IPS DF 6.9 (cell line): ENCODE data around the gene DNMT3L.
"Not testable (repeated sequence)": the region's sequence is repeated elsewhere in the genome, so short reads cannot be mapped to it uniquely, and the experiment has no call there.

ENCODE experiments used
- DNase-seq: peaks from one replicate; pipeline ENCODE4 v3.0.0-alpha.2; 2013; ENCODE audit warnings: low read depth, low spot score
- H3K27ac ChIP-seq: one replicate; pipeline ENCODE4 v1.5.1; 2013; ENCODE audit warnings: low read length, control low read depth
- H3K27me3 ChIP-seq: 2 replicates; pipeline ENCODE4 v1.6.1; 2013; ENCODE audit warnings: mild to moderate bottlenecking, low read length; ENCODE audit not compliant: control insufficient read depth, insufficient read depth
- H3K36me3 ChIP-seq: 2 replicates; pipeline ENCODE4 v1.6.1; 2013; ENCODE audit warnings: low read length; ENCODE audit not compliant: control insufficient read depth, insufficient read depth
- H3K4me1 ChIP-seq: 2 replicates; pipeline ENCODE4 v1.6.1; 2013; ENCODE audit warnings: low read length; ENCODE audit not compliant: control insufficient read depth, insufficient read depth
- H3K4me3 ChIP-seq: 2 replicates; pipeline ENCODE4 v1.5.1; 2013; ENCODE audit warnings: mild to moderate bottlenecking, low read length
- H3K9me3 ChIP-seq: 2 replicates; pipeline ENCODE4 v1.6.1; 2013; ENCODE audit warnings: low read length, inconsistent platforms; ENCODE audit not compliant: control insufficient read depth, insufficient read depth
- WGBS: extraction: QIAGEN DNeasy Blood & Tissue Kit; methylation state at CpG from one replicate; pipeline ENCODE4 v1.1.7; 2013; ENCODE audit warnings: mixed read lengths, missing lambda C conversion rate; ENCODE audit not compliant: insufficient read length, insufficient coverage; 5-methylcytosine and 5-hydroxymethylcytosine counted together

Gene DNMT3L

DNA sequence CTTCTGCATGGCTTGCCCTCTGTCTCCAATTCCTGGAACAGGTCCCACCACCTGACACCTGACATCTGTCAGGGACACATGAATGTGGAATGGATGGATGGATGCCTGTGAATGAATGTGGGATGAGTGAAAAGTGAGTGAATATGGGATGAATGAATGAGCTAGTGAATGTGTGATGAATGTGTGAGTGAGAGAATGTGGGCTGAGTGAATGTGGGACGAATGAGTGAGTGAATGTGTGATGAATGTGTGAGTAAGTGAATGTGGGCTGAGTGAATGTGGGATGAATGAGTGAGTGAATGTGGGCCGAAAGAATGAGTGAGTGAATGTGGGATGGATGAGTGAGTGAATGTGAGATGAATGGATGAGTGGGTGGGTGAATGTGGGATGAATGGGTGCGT, 50.1 kb downstream of the DNMT3L start:
- H3K9me3 ChIP-seq, H3K4me1 ChIP-seq, H3K4me3 ChIP-seq, H3K27me3 ChIP-seq, H3K27ac ChIP-seq, DNase-seq, H3K36me3 ChIP-seq: not testable (repeated sequence)
- no CpG with 5 or more reads among the region's 3 CpGs for WGBS

DNA sequence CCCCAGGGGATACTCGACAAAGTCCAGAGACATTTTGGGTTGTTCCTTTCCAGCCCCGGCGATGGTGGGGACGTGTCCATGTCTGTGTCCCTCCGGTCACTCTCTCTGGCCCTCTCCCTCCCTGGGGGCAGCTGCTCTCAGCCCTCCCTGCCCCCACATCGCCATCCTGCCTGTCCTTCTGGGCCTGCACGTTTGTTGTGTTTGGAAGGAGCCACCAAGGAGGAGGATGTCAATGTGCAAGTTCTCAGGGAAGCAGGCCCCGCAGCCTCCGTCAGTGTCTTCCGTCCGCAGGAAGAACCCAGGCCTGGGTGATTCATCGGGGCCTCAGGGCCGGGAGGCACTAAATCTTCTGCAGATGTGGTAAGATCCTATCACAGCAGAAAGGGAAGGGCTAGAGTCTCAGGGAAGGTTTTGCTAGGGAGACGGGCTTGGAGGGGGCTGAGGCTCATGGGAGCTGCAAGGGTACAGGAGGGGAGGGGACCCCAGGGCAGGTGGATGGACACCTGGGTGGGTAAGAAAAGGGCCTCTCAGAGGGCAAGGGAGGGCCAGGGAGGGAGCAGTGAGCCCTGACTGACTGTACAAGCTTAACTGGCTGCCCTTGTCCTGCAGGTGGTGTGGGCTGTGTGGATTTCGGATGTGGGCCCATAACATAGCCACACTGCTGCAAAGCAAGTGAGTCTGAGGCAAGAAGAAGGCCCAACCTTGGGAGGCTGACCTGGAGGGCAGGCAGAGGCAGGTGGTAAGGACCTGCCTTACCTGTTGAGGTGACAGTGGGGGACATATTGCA, 53.6 kb downstream of the DNMT3L start:
- H3K27ac ChIP-seq, DNase-seq, H3K4me3 ChIP-seq, H3K9me3 ChIP-seq, H3K36me3 ChIP-seq, H3K27me3 ChIP-seq, H3K4me1 ChIP-seq: not testable (repeated sequence)
- WGBS = no CpG with 5 or more reads among the region's 15 CpGs

DNA sequence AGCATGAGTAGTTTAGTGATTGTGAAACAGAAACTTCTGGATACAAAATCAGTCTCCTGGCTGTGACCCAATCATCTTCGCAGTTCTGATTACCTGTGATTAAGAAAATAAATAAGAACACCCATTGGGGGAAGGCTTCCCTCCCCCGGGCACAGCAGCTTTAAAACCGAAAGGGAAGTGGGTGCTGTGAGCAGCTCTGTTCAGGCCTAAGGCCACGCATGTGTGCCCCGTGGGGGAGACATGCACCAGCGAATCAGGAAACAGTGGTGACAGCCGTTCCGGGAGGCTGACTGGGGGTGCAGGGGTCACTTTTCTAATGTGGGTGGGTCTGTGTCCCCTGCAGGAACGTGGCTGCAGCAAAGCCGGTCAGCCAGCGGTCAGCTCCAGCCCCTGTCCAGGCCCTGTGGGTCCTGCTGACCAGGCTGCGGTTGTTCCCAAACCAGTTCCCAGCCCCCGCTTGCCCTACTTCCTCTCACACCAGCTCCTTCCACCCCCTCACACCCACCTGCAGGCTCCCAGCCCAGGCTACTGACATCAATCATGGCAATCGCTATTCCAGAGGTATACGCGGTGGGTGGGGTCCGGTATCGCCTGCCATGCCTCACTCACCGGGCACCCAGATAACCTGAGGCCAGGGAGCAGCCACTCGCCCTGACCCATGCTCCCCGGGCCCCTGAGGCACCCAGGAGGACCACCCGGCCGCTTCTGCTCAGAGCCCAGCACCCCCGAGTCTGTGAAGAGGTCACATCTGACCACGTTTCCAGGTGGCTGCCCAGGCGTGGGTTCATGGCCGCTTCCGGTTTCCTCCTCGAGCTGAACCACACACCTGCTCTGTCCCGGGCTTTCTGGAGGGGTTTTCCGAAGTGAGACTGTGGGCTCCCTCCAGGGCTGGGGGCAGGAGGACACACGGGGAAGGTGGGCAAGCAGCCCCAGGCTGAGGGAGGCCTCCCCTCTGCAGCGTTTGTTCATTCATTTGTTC, 54.7 kb downstream of the DNMT3L start:
- not testable (repeated sequence) for H3K27ac ChIP-seq, H3K4me3 ChIP-seq, H3K4me1 ChIP-seq, DNase-seq, H3K9me3 ChIP-seq, H3K27me3 ChIP-seq, H3K36me3 ChIP-seq
- WGBS = no CpG with 5 or more reads among the region's 33 CpGs

DNA sequence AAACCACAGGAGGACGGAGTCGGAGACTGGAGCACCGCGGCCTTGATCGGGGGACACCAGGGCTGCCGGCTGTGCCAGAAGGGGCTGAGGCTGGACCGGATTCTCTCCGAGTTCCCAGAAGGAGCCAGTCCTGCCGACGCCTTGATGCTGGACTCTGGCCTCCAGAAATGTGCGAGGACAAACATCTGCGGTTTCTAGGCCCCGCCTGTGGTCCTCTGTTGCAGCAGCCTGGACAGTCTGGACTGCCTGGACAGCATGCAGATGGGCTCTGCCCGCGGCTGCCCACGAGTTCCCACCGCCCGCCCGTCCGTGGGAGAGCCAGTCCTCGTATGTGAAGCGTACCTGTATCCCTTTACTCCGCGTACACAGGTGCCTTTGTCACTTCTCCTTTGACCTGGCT, 55.5 kb downstream of the DNMT3L start:
- DNase-seq, H3K4me1 ChIP-seq: not testable (repeated sequence)
- no CpG with 5 or more reads among the region's 24 CpGs for WGBS

DNA sequence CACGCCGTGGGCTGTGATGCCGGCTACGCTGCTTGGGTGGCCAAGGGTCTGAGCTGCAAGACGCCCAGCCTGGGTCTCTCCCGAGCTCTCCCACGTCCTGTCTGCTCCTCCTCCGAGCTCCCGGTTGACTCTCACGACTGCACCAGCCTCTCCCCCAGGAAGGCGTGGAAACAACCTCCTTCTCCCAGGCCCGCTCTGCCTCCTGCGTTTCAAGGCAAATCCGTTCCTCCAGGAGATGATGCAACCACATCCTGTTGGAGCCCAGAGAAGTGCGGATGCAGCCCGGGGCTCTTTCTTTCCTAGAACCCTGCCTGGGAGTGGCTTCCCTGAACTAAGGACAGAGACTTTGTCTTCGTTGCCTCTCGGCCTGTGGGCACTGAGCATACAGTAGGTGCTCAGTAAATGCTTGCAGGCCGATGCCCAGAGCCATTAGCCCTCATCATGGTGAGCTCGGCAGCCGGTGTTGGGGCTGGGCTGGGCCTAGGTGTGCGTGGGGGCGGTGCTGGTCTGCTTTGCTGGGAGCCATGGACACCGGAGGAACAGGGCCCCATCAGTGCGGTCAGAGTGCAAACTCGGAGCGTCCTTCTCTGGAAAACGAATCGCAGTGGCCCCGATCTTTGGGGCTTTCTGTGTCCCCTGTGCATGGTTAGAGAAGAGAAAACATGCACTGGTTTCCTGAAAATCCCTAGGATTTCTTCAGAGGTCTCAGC, 59.0 kb downstream of the DNMT3L start:
- no CpG with 5 or more reads among the region's 30 CpGs for WGBS
- DNase-seq, H3K9me3 ChIP-seq, H3K4me3 ChIP-seq, H3K27ac ChIP-seq, H3K27me3 ChIP-seq, H3K4me1 ChIP-seq, H3K36me3 ChIP-seq: not testable (repeated sequence)

More for the DNA sequence above, 55.5 kb downstream of the DNMT3L start:
- H3K27ac ChIP-seq, H3K27me3 ChIP-seq, H3K9me3 ChIP-seq, H3K36me3 ChIP-seq, H3K4me3 ChIP-seq: not testable (repeated sequence)

DNA sequence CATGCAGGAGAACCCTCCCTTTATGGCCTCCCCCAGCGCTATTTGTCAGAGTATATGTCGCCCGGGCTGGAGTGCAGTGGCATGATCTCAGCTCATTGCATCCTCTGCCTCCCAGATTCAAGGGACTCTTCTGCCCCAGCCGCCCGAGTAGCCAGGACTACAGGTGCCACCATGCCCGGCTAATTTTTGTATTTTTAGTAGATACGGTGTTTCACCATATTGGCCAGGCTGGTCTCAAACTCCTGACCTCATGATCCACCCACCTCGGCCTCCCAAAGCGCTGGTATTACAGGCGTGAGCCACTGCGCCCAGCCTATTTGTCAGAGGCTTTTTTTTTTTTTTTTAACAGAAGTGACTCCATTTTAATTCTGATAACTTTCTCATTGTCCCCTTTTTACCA, 61.7 kb downstream of the DNMT3L start:
- H3K36me3 ChIP-seq, H3K4me3 ChIP-seq, H3K4me1 ChIP-seq, H3K9me3 ChIP-seq, DNase-seq, H3K27ac ChIP-seq, H3K27me3 ChIP-seq: not testable (repeated sequence)
- no CpG with 5 or more reads among the region's 11 CpGs for WGBS

DNA sequence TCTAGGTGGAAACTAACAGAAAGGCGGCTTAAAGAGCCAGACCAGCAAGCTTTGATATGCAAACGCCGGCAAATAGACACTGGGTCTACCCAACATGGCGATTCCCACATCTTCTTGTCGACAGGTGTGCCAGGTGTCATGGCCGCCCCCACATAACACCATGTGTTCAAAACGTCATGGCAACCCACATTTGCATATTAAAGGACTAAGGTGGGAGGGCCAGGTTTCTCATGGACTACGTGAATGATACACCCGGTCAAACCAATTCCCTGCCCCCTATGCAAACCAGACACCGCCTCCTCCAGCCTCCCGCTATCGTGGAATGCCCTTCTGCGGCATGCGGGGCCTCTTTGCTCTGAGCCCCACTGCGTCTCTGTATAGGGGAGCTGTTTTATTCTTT, 62.2 kb downstream of the DNMT3L start:
- no peak overlapping the region for H3K4me3 ChIP-seq
- no CpG with 5 or more reads among the region's 15 CpGs for WGBS
- no peaks in the 10 kb centered on the region for H3K4me1 ChIP-seq
- H3K9me3 ChIP-seq = no peaks in the 10 kb centered on the region
- H3K36me3 ChIP-seq = no peaks in the 10 kb centered on the region
- no peak for DNase-seq
- H3K27me3 ChIP-seq = no peaks in the 10 kb centered on the region
- no peak overlapping the region for H3K27ac ChIP-seq

DNA sequence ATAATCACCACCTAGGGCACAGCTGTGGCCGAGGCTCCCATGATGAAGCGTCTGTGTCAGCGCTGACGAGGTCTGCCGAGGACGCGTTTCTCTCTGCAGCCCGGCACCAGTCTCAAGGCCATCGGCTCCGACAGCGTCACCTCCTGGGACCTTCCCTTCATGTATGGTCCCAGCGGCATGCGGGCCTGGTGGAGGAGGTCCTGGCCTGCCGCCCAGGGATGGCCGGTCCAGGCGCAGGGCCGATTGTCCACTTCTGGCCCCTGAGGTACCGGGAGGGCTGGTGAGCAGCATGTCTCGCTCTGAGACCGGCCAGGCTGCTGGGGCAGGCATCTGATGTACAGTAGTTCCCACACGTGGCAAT, 64.6 kb downstream of the DNMT3L start:
- not testable (repeated sequence) for H3K27me3 ChIP-seq, H3K36me3 ChIP-seq, H3K9me3 ChIP-seq, H3K4me1 ChIP-seq, DNase-seq, H3K27ac ChIP-seq, H3K4me3 ChIP-seq
- no CpG with 5 or more reads among the region's 21 CpGs for WGBS
